HG03159 (cell line): ENCODE results near the gene TUBGCP6.
"Not testable (repeated sequence)": the region's sequence is repeated elsewhere in the genome, so short reads cannot be mapped to it uniquely, and the experiment has no call there.

ENCODE experiments used
- ATAC-seq: cut with Tn5 transposase; IDR thresholded peaks from one replicate; pipeline ENCODE4 v1.9.1; 2021; ENCODE audit warnings: mild to moderate bottlenecking, moderate library complexity; ENCODE audit not compliant: unreplicated experiment

The TUBGCP6 gene

DNA sequence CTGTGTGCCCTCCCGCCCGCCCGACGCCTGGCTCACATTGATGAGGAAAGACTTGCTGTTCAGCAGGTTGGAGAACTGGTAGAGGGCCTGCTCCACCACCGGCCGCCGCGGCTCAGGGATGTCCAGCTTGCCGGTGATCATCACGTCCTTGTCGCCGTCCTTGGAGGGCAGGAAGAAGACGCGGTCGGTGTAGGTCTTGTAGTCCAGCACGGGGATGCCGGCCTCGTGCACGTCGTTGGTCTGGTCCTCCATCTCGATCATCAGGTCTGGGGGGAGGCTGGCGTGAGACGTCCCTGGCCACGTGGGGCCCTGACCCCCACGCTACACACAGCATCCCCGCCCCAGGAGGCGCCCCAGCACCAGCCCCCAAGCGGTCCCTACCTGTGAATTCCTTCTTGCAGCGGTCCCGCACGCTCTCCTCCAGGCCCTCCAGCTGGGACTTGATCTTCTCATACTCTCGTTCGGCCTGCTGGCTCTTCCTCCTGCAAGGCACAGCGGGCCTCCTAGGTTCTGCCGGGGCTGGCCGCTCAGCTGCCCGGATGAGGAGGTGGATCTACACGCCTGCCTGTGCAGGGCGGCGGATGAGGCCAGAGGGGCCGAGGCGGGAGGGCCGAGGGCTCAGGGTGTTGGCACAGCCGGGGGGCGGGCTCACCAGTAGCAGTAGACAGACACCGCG, 36.0 kb upstream of the TUBGCP6 start:
- ATAC-seq, result no peak

DNA sequence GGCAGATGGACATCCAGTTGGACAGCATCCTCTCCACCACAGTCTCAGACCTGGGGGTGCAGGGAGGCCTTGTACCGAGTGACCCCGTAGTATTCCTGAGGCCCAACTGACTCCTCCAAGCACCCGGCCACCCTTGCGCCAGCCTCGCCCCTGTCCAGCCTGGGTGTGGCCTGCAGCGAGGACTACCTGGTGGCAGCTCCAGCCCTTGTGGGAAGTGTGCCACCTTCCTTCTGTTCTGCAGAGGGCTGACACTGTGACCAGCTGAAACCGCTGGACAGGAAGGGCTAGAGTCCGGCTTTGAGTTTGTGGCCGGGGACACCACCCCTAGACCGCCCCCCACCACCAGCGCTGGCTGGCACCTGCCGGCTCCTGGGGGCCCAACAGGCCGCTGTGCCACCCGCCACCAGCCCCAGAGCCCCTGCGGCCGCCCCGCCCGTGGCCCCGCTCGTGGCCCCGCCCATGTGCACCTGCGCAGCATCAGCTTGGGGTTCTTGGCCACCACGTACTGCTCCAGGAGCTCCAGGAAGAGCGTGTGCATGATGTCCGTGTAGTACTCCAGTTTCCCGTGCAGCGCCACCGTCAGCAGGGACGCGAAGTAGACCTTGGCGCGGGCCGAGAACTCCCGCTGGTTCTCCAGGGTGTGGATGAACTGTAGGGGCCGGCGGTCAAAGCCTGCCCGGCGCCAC, 35.3 kb upstream of the TUBGCP6 start:
- ATAC-seq, result no peak

DNA sequence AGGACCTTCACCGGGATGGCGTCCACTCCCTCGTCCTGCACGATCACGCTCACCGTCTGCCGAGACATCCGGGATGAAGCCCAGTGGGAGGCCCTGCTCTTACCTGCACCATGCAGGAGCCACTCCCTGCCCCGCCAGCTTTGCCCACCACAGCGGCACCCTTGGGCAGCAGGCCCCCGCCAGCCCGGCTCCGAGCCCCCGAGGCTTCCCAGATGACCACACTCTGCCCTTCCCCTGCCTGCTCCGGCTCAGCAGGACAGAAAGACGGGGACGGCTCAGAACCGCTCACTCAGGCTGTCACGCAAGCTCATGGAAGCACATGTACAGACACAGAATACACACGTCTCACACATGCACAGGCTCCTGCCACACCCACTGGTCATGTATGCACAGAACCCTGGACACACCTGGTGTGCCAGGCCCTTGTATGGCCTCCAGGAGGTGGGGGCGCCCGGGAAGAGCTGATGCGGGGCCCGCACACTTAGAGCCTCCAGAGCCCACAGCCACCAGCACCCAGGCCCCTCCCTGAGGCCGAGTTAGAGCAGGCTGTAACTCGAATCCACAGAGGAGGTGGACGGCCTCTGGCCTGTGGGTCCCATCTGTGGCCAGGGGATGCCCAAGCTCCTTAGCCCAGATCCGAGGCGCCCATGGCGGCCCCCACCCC, 34.3 kb upstream of the TUBGCP6 start:
- no peak for ATAC-seq

DNA sequence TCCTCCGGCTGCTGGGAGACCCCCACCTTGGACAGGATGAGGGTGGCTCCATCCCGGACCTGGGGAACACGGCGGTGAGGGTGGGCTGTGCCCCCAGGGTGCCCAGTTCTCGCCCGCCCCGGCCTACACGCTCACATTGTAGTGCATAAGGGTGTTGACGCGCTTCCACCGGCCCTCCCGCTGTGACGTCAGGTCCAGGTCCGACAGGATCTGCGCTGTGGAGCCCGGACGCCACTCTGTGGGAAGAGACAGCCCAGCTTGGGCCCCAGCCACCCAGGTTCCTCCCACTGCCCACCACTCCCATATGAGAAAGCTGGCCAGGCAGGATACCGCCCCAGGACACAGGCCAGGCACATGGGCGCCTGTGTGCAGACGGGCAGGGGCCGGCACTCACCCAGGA, 33.6 kb upstream of the TUBGCP6 start:
- ATAC-seq, result no peak

DNA sequence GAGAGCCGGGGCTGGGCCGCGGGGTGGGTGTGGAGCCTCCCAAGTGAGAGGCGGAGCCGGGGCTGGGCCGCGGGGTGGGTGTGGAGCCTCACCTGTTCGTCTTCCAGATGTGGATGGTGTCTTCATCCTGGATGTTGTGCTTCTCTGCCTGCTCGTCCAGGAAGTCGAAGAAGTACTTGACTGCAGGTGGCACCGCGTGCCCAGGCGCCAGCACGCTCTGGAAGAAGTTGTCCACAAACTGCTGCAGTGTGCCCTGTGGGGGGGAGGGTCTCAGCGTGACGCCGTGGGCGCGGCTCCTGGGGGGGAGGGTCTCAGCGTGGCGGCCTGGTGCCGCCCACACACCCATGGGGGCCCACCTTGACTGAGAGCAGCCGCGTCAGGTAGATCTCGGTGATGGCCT, 32.9 kb upstream of the TUBGCP6 start:
- no peak for ATAC-seq

DNA sequence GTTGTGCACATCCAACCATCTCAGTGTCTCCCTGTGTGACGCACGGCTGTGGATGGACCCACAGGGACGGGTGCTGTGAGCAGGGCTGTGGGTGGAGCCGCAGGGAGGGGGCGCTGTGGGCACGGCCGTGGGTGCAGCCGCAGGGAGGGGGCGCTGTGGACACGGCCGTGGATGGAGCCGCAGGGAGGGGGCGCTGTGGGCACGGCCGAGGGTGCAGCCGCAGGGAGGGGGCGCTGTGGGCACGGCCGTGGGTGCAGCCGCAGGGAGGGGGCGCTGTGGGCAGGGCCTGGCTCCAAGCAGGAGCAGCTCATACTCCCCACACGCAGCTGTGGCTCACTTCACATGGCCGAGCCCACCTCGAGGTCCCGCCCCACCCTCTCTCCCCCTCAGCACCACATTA, 31.3 kb upstream of the TUBGCP6 start:
- ATAC-seq, result no peak

DNA sequence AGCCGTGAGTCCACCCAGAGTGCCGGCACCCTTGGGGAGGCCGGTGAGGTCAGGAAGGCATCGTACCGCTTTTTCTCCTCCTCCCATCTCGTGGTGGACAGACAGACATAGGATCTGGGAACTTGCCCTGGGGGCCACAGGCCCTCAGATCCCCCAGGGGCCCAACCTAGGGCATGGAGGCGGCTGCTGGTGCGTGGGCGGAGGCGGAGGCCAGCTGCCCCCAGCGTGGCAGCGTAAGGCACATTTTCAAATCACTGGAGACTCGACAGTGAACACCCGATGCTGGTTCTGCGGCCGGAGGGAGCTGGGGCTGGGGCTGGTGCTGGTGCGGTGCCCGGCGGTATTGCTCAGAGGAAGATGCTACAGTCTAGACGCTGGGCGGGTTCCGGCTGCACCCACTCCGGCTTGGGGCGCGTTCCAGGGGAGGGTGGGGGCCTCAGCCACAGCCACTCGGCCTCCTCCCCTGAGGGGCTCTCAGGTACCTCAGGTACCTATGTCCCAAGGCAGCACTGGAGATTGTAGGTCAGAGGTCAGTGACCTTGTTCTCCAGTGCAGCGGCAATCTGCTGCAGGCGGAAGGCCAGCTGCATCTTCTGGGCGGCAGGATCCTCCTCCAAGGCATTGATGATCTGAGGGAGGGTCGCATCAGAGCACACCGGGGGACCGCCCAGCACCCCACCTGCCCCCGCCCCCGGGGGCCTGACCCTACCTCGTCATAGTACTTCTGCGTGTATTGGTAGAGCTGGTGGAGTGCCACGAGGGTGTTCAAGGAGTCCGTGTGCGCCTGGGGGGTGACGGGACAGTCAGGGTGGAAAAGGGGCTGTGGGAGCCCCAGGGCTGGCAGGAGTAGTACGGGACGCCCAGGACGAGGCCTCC, 30.6 kb upstream of the TUBGCP6 start:
- ATAC-seq, result no peak

DNA sequence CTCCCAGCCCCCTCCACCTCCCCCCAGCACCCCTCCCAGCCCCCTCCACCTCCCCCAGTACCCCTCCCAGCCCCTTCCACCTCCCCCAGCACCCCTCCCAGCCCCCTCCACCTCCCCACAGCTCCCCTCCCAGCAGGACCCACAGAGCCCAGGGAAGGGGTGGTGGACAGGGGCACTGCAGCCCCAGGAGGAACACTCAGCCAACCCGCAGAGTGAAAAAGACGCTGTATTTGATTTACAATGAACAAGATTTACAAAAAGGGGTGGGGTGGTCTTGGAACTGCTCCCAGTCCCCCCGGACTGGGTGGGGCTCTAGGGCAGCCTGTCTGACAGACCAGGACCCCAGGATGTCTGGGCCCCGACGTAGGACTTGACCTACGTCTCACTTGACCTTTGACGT, 29.9 kb upstream of the TUBGCP6 start:
- ATAC-seq, result no peak

DNA sequence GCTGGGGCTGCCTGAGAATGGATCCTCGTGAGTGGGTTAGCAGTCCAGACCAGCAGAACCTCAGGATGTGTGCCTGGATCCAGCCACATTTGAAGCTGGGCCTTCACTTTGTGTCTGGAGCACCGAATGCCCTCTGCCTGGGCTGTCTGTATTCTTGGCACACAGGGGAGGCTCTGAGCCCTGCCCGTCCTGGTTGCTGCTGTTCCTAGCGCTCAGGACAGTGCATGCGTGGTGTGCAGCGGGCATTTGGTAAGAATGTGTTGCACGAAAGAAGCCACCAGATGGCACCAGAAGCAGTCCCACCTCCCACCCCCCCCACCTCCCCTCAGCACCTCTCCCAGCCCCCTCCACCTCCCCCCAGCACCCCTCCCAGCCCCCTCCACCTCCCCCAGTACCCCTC, 29.5 kb upstream of the TUBGCP6 start:
- no peak for ATAC-seq

DNA sequence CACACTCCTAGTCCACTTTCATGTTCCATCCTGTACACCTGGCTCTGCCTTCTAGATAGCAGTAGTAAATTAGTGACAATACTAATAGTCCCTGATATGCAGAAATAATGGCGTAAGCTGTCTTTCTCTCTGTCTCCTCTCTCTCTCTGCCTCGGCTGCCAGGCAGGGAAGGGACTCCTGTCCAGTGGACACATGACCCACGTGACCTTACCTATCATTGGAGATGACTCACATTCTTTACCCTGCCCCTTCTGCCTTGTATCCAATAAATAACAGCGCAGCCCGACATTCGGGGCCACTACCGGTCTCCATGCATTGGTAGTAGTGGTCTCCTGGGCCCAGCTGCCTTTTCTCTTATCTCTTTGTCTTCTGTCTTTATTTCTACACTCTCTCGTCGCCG, 29.0 kb upstream of the TUBGCP6 start:
- ATAC-seq, result not testable (repeated sequence)

DNA sequence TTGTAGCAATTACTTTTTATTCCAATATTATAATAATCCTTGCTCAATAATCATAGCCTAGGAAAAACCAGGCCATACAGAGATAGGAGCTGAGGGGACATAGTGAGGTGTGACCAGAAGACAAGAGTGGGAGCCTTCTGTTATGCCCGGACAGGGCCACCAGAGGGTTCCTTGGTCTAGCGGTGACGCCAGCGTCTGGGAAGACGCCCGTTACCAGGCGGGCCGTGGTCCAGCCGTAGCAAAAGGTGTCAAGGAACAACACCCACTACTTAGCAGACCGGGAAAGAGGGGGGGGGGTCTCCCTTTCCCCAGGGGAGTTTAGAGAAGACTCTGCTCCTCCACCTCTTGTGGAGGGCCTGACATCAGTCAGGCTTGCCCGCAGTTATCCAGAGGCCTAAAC, 28.5 kb upstream of the TUBGCP6 start:
- ATAC-seq, result not testable (repeated sequence)

DNA sequence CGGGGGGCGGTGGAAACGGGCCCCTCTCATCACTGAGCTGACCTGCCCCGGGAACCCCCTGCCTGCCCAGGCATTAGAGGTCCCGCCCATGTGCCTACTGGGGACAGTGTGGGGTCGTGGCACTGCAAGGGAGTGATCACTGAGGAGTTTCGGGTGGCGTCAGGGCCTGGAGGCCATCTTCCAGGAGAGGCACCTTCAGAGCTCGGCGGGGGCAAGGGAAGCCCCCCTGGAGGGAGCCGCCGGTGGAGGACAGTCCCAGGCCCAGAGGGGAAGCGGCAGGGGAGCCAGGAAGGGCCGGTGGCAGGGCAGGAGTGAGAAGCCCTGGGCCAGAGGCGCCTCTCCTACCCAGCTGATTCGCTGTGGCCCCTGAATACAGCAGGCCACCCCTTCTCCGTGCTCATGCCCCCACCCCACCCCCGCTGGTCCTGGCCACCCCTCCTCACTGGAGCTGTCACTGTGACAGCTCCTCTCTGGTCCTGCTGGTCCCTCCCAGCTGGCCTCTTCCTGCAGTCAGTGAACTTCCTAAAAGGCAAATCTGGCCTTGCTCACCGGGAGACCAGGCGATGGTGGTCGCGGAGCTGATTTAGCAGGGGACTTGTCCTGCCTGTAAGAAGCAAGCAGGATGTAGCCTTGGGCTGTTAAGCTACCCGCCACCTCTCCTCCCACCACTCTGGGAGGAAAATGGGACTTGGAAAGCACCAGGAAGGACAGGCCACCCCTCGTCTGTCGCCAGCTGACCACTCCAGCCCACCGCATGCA, 27.4 kb upstream of the TUBGCP6 start:
- ATAC-seq, result no peak

DNA sequence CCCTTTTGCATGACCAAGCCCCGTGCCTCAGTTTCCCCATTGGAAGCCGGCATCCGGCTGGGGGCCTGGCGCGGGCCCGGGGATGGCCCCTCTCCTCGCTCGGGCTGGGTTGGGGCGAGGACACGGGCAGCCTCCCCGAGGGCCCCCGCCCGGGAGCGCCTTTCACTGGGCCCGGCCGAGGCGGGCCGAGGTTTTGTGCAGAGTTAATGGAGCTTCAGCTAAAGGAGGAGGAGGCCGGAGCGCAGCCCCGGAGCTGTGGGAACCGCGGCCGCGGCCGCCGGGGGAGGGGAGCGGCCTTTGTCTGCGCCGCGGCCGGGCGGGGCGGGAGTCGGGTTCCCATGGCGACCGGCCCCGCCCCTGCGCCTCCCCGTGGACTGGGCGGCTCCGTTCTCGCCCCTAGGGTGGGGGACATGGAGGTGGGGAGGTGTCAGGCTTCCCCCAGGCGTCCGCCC, 26.7 kb upstream of the TUBGCP6 start:
- ATAC-seq, result no peak

DNA sequence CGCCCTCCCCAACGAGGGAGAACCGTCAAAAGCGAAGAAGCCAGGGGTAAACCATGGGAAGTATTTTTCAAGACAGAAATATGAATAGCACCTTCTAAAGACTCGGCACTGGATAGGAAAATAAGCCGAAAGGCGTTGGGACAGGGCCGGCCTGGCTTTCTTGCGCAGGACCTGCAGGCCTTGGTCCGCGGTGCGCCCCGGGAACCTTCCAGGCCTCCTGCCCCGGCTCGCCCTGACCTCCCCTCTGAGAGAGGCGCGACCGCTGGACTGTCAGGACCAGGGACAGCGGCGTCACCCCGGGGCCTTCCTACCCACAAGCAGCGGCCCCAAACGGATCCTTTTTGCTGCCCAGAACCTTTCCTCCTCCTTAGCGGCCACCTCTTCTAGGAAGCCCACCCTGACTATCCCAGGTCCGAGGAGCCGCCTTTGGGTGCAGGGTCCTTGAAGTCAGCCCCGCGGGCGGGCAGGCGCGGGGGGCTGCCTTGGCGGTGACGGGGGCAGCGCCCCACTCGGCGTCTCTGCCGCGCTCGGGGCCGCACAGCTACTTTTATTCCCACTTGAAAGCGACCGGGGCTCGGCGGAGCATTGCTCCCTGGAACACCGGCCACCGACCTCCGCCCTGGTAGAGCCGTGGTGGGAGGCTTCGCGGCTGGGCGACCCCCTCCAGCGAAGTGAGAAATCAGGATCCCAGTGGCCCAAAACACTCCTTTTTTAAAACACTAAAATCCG, 26.0 kb upstream of the TUBGCP6 start:
- ATAC-seq, result no peak

DNA sequence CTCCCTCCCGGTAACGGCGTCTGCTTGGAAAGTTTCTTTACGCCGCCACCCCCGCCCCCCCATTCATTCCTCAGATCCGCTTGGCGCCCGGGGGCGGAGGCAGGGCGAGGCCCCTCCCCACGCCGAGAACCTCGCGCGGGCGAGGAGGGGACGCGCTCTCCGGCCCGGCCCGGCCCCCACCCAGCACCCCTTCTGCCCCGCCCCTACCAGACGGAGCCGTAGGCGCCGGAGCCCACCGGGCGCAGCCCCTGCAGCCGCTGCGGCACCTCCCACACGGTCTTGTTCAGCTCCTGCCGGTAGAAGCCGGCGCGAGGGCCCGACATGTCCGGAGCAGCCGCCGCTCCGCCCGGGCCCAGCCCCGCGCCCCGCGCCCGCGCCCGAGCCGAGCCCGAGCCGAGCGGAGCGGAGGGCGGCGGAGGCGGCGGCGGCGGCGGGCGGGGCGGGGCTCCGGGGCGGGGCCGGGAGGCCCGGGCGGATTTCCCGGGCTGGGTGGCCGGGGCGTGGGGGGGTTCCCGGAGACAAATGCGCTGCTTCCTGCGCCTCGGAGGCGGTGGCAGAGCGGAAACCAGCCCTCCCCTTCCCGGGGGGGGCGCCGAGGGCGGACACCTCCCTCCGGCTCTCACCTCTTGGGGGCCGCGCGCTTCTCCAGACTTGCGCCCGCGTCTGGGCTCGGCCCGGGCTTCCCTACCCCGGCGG, 25.3 kb upstream of the TUBGCP6 start, which contains the start of gene MAPK11:
MAPK11 (minus strand) TSS at position 411 of the 696 bp plus-strand sequence; CDS start at position 323, 88 bp downstream.
- ATAC-seq, result no peak

DNA sequence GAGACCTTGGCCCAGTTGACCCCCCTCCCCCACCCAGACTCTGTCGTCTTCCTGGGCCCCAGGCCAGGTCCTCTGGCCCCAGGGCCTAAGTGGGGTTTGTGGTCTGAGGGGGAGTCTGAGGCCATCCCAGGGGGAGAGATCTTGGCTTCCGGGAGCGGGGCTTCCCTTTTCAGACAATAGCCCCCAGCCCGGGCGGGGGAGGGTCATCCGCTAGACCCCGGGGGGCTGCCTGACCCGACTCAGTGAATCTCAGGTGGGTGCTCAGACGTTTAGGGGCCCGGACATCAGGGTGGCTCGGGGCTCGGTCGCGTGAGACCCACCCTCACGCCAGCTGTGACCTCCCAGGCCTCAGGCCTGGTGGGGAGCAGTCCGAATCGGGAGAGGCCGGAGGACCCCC, 24.7 kb upstream of the TUBGCP6 start:
- no peak for ATAC-seq

DNA sequence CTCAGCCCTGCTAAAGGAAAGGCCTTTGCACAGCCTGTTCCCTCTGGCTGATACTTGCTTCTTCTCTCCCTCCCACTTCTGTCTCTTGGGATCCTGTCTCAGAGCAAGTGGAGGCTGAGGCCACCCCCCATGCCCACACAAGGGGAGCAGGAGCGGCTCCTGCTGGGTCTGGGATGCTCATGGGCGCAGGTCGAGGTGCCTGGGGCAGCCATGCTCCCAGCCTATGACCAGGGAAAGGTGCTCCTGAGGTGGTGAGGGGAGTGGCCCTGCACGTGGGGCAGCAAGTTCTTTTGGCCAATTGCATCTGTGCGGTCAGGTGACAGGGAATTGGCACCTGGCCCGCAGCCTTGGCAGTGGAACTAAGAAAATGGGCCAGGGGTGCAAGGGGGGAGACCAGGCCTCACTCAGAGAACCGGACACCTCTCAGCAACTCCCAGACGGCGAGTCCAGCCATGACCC, 23.9 kb upstream of the TUBGCP6 start:
- ATAC-seq, result no peak

DNA sequence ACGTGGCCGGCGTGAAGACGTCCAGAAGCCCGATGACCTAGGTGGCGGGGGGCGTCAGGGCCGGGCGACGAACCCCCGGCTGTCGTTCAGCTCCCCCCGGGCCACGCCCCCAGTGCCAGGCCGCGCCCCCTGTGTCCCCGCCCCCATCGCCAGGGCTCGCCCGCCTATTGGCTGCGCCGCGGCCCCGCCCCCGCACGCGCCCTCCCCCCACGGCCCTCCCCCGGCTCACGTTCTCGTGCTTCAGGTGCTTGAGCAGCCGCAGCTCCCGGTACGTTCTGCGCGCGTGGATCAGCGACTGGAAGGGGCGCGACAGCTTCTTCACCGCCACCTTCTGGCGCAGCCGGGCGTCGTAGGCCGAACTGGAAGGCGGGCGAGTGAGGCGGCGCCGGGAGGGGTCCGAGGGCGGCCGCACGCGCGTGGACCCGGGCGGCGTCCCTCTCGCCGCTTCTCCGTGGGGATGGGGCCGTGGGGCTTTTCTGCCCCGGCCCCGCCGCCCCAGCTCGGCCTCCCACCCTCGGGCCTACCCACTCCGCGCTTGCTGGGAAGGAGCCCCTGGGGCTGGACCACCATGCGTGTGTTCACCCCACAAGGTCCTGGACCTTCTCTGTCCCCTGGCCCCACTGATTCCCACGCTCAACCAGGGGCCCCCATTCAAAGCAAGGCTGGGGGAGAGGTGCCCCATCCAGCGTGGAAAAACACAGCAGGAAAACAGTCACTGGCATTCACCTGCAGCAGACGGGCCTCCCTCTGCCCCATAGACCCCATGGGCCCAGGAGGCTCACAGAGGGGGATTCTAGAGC, 23.0 kb upstream of the TUBGCP6 start:
- ATAC-seq, result no peak
